Neural progenitor cell (in vitro differentiated cells): Measurements from ENCODE around the gene SLFN5. TPM values are rescaled to one million over a fixed set of nuclear protein-coding genes. Genes with fewer than 3 reads are reported as not detected.

Experiments
- DNase-seq: peaks from one replicate; pipeline ENCODE4 v3.0.0-alpha.2; 2016; ENCODE audit warnings: low spot score
- H2AFZ ChIP-seq: fragments of 200-600 bp; sonication (generic); replicated peaks from 2 replicates; pipeline ENCODE4 v1.6.1; 2016; ENCODE audit warnings: antibody characterized with exemption
- H3F3A ChIP-seq: fragments of 200-600 bp; sonication (generic); 2 replicates; pipeline ENCODE4 v1.6.1; 2016; ENCODE audit warnings: antibody characterized with exemption, low read depth
- H3K27ac ChIP-seq: fragments of 200-600 bp; sonication (generic); 2 replicates; pipeline ENCODE4 v1.5.1; 2016; ENCODE audit warnings: mild to moderate bottlenecking
- H3K27me3 ChIP-seq: fragments of 200-600 bp; sonication (generic); 2 replicates; pipeline ENCODE4 v1.6.1; 2016; ENCODE audit warnings: mild to moderate bottlenecking, moderate library complexity
- H3K36me3 ChIP-seq: fragments of 200-600 bp; sonication (generic); 2 replicates; pipeline ENCODE4 v1.5.1; 2016
- H3K4me1 ChIP-seq: fragments of 200-600 bp; sonication (generic); 2 replicates; pipeline ENCODE4 v1.6.1; 2016; ENCODE audit warnings: mixed run types
- H3K4me2 ChIP-seq: fragments of 200-600 bp; sonication (generic); 2 replicates; pipeline ENCODE4 v1.6.1; 2016
- H3K4me3 ChIP-seq: fragments of 200-600 bp; sonication (generic); 2 replicates; pipeline ENCODE4 v1.5.1; 2016
- H3K79me2 ChIP-seq: fragments of 200-600 bp; sonication (generic); 2 replicates; pipeline ENCODE4 v1.6.1; 2016; ENCODE audit warnings: low read depth
- H3K9ac ChIP-seq: fragments of 200-600 bp; sonication (generic); 2 replicates; pipeline ENCODE4 v1.6.1; 2016
- H3K9me3 ChIP-seq: fragments of 200-600 bp; sonication (generic); 2 replicates; pipeline ENCODE4 v1.5.1; 2016; ENCODE audit warnings: low read depth
- H4K20me1 ChIP-seq: fragments of 200-600 bp; sonication (generic); 2 replicates; pipeline ENCODE4 v1.6.1; 2016; ENCODE audit warnings: low read depth
- H3K27ac Mint-ChIP-seq: 3 replicates; pipeline ENCODE4 v1.8.0; 2021; ENCODE audit warnings: mixed read lengths
- H3K27me3 Mint-ChIP-seq: 2 replicates; pipeline ENCODE4 v1.8.0; 2022; ENCODE audit warnings: low read depth, mild to moderate bottlenecking, inconsistent platforms, moderate library complexity, mixed read lengths; ENCODE audit not compliant: insufficient read depth
- H3K36me3 Mint-ChIP-seq: 3 replicates; pipeline ENCODE4 v1.8.0; 2021; ENCODE audit warnings: mixed read lengths
- H3K4me1 Mint-ChIP-seq: 3 replicates; pipeline ENCODE4 v1.8.0; 2021; ENCODE audit warnings: mixed read lengths
- H3K4me3 Mint-ChIP-seq: 3 replicates; pipeline ENCODE4 v1.8.0; 2021; ENCODE audit warnings: mild to moderate bottlenecking, moderate library complexity, mixed read lengths
- H3K9me3 Mint-ChIP-seq: 3 replicates; pipeline ENCODE4 v1.8.0; 2020; ENCODE audit warnings: mixed read lengths
- EZH2 ChIP-seq: fragments of 200-600 bp; sonication (generic); IDR thresholded peaks from 2 replicates; pipeline ENCODE4 v1.6.1; 2017; ENCODE audit warnings: antibody characterized with exemption, mild to moderate bottlenecking, moderate library complexity
- EZH2phosphoT487 ChIP-seq: fragments of 200-600 bp; sonication (generic); IDR thresholded peaks from 2 replicates; pipeline ENCODE4 v1.6.1; 2017; ENCODE audit warnings: antibody characterized with exemption
- total RNA-seq: library from RNA; depleted of rRNA; stranded (reverse); fragments of >200 nt; gene quantifications from 2 replicates; pipeline ENCODE4 v1.2.3, GENCODE V29; 2015; ENCODE audit warnings: low replicate concordance
- TF ChIP-seq, protein P1 (sequence below): fragments of 200-600 bp; sonication (generic); IDR thresholded peaks from 2 replicates; pipeline ENCODE4 v1.5.1; 2017; ENCODE audit warnings: antibody characterized with exemption, mild to moderate bottlenecking

Gene SLFN5
- total RNA-seq, 1 donor from 2014 or later, result 5.8 TPM

DNA sequence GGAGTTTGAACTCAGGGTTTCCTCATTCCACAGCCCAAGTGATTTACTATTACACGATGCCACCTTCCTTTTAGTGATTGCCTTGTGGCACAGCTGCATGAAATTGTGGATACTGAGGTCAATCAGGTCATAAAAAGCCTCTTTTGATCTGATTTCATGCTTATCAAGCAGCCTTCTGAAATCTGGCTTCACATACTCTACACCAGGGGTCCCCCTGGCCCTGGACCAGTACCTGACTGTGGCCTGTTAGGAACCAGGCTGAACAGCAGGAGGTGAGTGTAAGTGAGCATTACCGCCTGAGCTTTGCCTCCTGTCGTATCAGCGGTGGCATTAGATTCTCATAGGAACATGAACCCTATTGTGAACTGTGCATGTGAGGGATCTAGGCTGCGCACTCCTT lies 13.8 kb downstream of the SLFN5 start:
- Histone ChIP-seq H3K9ac (no peak overlapping the region), H3K9me3 (no peaks in the 10 kb centered on the region), H3K79me2 (no peaks in the 10 kb centered on the region), H3K4me1 (peaks cover 10% of the 10 kb centered on the region), H2AFZ (no peak overlapping the region), H3K27me3 (no peaks in the 10 kb centered on the region), H4K20me1 (no peaks in the 10 kb centered on the region), H3K36me3 (no peaks in the 10 kb centered on the region), H3K27ac (no peak overlapping the region), H3K4me3 (no peak overlapping the region), H3F3A (no peaks in the 10 kb centered on the region), H3K4me2 (no peak overlapping the region)
- DNase-seq, result no peak
- no peak overlapping the region for H3K27ac Mint-ChIP-seq
- peaks cover 32% of the 10 kb centered on the region for H3K4me1 Mint-ChIP-seq
- peaks cover 4% of the 10 kb centered on the region for H3K36me3 Mint-ChIP-seq
- H3K27me3 Mint-ChIP-seq, result no peaks in the 10 kb centered on the region
- H3K9me3 Mint-ChIP-seq, result no peaks in the 10 kb centered on the region
- TF ChIP-seq, protein P1, sequence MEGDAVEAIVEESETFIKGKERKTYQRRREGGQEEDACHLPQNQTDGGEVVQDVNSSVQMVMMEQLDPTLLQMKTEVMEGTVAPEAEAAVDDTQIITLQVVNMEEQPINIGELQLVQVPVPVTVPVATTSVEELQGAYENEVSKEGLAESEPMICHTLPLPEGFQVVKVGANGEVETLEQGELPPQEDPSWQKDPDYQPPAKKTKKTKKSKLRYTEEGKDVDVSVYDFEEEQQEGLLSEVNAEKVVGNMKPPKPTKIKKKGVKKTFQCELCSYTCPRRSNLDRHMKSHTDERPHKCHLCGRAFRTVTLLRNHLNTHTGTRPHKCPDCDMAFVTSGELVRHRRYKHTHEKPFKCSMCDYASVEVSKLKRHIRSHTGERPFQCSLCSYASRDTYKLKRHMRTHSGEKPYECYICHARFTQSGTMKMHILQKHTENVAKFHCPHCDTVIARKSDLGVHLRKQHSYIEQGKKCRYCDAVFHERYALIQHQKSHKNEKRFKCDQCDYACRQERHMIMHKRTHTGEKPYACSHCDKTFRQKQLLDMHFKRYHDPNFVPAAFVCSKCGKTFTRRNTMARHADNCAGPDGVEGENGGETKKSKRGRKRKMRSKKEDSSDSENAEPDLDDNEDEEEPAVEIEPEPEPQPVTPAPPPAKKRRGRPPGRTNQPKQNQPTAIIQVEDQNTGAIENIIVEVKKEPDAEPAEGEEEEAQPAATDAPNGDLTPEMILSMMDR, result no peak
- TF ChIP-seq EZH2 (no peak), EZH2phosphoT487 (no peak)
- H3K4me3 Mint-ChIP-seq, result no peak overlapping the region

DNA sequence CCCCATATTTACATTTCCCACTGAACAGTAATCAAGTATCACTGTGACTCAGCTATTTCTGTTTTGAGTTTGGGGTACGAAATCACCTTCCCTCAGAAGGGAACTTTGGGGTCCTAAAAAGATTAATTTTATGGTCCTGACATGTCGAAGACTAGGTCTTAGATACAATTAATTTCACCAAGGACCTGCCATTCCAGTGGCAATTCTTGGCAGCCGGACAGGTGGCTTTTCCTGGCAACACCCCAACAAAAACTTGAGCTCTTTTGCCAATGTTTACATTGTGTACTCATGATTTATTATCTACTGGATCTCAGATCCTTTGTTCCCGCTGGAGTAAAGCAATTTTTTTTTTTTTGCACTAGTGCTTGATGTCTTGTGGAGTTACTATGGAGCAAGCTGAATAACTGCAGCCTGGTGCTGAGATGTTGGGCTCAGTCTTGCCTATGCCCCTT lies 14.4 kb downstream of the SLFN5 start:
- no peaks in the 10 kb centered on the region for H3K9me3 Mint-ChIP-seq
- H3K79me2 ChIP-seq, result no peaks in the 10 kb centered on the region
- no peaks in the 10 kb centered on the region for H3K27me3 ChIP-seq
- TF ChIP-seq EZH2 (no peak), EZH2phosphoT487 (no peak)
- H2AFZ ChIP-seq, result no peak overlapping the region
- H3K27ac Mint-ChIP-seq, result no peak overlapping the region
- H3K9ac ChIP-seq, result no peak overlapping the region
- no peak overlapping the region for H3K4me3 ChIP-seq
- H3K36me3 Mint-ChIP-seq, result peaks cover 4% of the 10 kb centered on the region
- H3K4me2 ChIP-seq, result no peak overlapping the region
- H3K4me1 Mint-ChIP-seq, result peaks cover 32% of the 10 kb centered on the region
- no peaks in the 10 kb centered on the region for H3K27me3 Mint-ChIP-seq
- DNase-seq, result no peak
- no peak overlapping the region for H3K27ac ChIP-seq
- no peaks in the 10 kb centered on the region for H3K36me3 ChIP-seq
- no peaks in the 10 kb centered on the region for H3F3A ChIP-seq
- H3K4me1 ChIP-seq, result peaks cover 10% of the 10 kb centered on the region
- H3K9me3 ChIP-seq, result no peaks in the 10 kb centered on the region
- no peak overlapping the region for H3K4me3 Mint-ChIP-seq
- H4K20me1 ChIP-seq, result no peaks in the 10 kb centered on the region

DNA sequence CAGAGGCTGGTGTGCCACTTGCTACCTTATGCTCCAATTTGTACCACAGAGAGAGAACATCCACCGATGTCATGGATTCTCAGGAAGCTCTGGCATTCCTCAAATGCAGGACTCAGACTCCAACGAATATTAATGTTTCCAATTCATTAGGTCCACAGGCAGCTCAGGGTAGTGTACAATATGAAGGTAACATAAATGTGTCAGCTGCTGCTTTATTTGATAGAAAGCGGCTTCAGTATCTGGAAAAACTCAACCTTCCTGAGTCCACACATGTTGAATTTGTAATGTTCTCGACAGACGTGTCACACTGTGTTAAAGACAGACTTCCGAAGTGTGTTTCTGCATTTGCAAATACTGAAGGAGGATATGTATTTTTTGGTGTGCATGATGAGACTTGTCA lies 16.1 kb downstream of the SLFN5 start:
- Histone ChIP-seq H3K9me3 (no peaks in the 10 kb centered on the region), H3K79me2 (no peaks in the 10 kb centered on the region), H3K27me3 (no peaks in the 10 kb centered on the region), H3K4me1 (peaks cover 10% of the 10 kb centered on the region), H3K9ac (no peak overlapping the region), H4K20me1 (no peaks in the 10 kb centered on the region), H3K4me2 (no peak overlapping the region), H3K36me3 (no peaks in the 10 kb centered on the region), H3K4me3 (no peak overlapping the region), H3F3A (no peaks in the 10 kb centered on the region), H3K27ac (no peak overlapping the region), H2AFZ (no peak overlapping the region)
- Mint-ChIP-seq H3K36me3 (peaks cover 11% of the 10 kb centered on the region), H3K27me3 (no peaks in the 10 kb centered on the region), H3K4me3 (no peak overlapping the region), H3K9me3 (no peaks in the 10 kb centered on the region), H3K27ac (no peak overlapping the region), H3K4me1 (peaks cover 30% of the 10 kb centered on the region)
- no peak for DNase-seq
- no peak for TF ChIP-seq EZH2phosphoT487
- TF ChIP-seq EZH2, result no peak
- TF ChIP-seq, protein P1, result no peak

DNA sequence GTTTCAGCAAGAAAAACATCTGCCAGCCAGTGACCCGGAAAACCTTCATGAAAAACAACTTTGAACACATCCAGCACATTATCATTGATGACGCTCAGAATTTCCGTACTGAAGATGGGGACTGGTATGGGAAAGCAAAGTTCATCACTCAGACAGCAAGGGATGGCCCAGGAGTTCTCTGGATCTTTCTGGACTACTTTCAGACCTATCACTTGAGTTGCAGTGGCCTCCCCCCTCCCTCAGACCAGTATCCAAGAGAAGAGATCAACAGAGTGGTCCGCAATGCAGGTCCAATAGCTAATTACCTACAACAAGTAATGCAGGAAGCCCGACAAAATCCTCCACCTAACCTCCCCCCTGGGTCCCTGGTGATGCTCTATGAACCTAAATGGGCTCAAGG lies 22.2 kb downstream of the SLFN5 start:
- Histone ChIP-seq H3K4me3 (no peak overlapping the region), H3K9ac (no peak overlapping the region), H3K36me3 (no peaks in the 10 kb centered on the region), H3K27me3 (no peaks in the 10 kb centered on the region), H4K20me1 (no peaks in the 10 kb centered on the region), H3K4me2 (no peak overlapping the region), H3F3A (no peaks in the 10 kb centered on the region), H3K9me3 (no peaks in the 10 kb centered on the region), H3K79me2 (no peaks in the 10 kb centered on the region), H2AFZ (no peak overlapping the region), H3K27ac (no peak overlapping the region), H3K4me1 (no peaks in the 10 kb centered on the region)
- H3K9me3 Mint-ChIP-seq, result no peaks in the 10 kb centered on the region
- peaks cover 18% of the 10 kb centered on the region for H3K36me3 Mint-ChIP-seq
- no peak overlapping the region for H3K27ac Mint-ChIP-seq
- DNase-seq, result no peak
- TF ChIP-seq EZH2phosphoT487 (no peak), EZH2 (no peak)
- TF ChIP-seq, protein P1, result no peak
- H3K4me1 Mint-ChIP-seq, result no peaks in the 10 kb centered on the region
- H3K27me3 Mint-ChIP-seq, result no peaks in the 10 kb centered on the region
- H3K4me3 Mint-ChIP-seq, result no peak overlapping the region
